ENCODE data around the gene GBX2.

DNA sequence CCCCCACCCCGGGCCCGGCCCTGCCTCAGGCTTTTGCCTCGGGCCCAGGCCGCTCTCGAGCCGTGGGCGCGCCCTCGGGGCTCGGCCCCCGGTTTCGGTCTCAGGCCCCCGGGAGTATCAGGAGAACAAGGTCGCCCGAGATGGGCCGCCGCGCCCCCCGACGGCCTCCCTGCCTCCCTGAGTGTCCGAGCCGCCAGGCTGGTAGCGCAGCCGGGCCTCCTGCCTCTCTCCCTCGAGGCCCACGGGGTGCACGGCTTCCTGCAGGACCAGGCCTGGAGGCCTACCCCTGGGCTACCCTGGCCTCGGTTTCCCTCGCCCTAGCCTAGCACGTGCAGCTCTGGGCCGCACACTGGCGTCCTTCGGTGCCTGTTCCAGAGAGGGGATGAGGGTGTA lies 8.4 kb downstream of the GBX2 start:
- TF ChIP-seq, protein P1, sequence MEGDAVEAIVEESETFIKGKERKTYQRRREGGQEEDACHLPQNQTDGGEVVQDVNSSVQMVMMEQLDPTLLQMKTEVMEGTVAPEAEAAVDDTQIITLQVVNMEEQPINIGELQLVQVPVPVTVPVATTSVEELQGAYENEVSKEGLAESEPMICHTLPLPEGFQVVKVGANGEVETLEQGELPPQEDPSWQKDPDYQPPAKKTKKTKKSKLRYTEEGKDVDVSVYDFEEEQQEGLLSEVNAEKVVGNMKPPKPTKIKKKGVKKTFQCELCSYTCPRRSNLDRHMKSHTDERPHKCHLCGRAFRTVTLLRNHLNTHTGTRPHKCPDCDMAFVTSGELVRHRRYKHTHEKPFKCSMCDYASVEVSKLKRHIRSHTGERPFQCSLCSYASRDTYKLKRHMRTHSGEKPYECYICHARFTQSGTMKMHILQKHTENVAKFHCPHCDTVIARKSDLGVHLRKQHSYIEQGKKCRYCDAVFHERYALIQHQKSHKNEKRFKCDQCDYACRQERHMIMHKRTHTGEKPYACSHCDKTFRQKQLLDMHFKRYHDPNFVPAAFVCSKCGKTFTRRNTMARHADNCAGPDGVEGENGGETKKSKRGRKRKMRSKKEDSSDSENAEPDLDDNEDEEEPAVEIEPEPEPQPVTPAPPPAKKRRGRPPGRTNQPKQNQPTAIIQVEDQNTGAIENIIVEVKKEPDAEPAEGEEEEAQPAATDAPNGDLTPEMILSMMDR (IDR thresholded peaks at IDR 0.05; ENCODE audit: insufficient read depth, low read depth, low read length), result no peak
- TF ChIP-seq EZH2 (IDR thresholded peaks at IDR 0.05; ENCODE audit: insufficient read depth, low read length), result no peak
